ENCODE measurements around the gene CMTM6.

GRCh38 chr3:32502118-32502945, at the start of gene CMTM6:
- TF ChIP-seq CREB1 (IDR thresholded peaks at IDR 0.05) (no peak), RAD21 (IDR thresholded peaks at IDR 0.05 in 1 of 2, conservative IDR thresholded peaks at IDR 0.05 in 1 of 2; ENCODE audit: low read depth in 2 of 2, low read length in 2 of 2) (no peak), CTCF (IDR thresholded peaks at IDR 0.05; ENCODE audit: control extremely low read depth in 1 of 3, insufficient read depth in 1 of 3, low read depth in 1 of 3, low read length in 3 of 3) (no peak), MAX (IDR thresholded peaks at IDR 0.05) (no peak), ZNF274 (IDR thresholded peaks at IDR 0.05; ENCODE audit: borderline replicate concordance, extremely low read depth, low read length) (no peak), TAF1 (IDR thresholded peaks at IDR 0.05; ENCODE audit: low read depth, low read length) (peak; percentile 70)

Data from H1 (cell line).